Esophagus muscularis mucosa (tissue), 4 donors: ENCODE measurements around the gene BEST3.

Experiments used
- CTCF ChIP-seq, 3 experiments: fragments of 200-600 bp in 2 of 3; fragments of 450-650 bp in 1 of 3; sonication (generic) in 2 of 3; IDR thresholded peaks; one replicate each; pipeline ENCODE4 v1.5.1; 2017 to 2019; ENCODE audit warnings: antibody characterized with exemption in 3 of 3, mild to moderate bottlenecking in 2 of 3, moderate library complexity in 1 of 3
- EP300 ChIP-seq: sonication (generic); formaldehyde crosslinking; IDR thresholded peaks from one replicate; pipeline ENCODE4 v1.6.1; 2017; ENCODE audit warnings: antibody characterized with exemption
- POLR2A ChIP-seq: fragments of 450-650 bp; IDR thresholded peaks from one replicate; pipeline ENCODE4 v1.6.1; 2017; ENCODE audit warnings: antibody characterized with exemption, moderate library complexity, mild to moderate bottlenecking, low read depth
- POLR2AphosphoS5 ChIP-seq, 2 donors: sonication (generic); formaldehyde crosslinking; IDR thresholded peaks; one replicate each; pipeline ENCODE4 v1.6.1; 2017; ENCODE audit warnings: antibody characterized with exemption in 2 of 2

- TF ChIP-seq CTCF (IDR thresholded peaks at IDR 0.05) (peak; percentile 73 to 88 (median 78)), POLR2AphosphoS5 (IDR thresholded peaks at IDR 0.05) (peak in 1 of 2 donors; percentile 22), POLR2A (no peak), EP300 (no peak)
These were observed 59.6 kb downstream of the BEST3 start for GRCh38 chr12:69639400-69640016.
